Breast epithelium (tissue), 4 donors: ENCODE data around the gene PTGES3. TPM values are rescaled to one million over a fixed set of nuclear protein-coding genes. Genes with fewer than 3 reads are reported as not detected.
A peak's percentile ranks its signal among the peaks of the same experiment; 100 is the strongest.

Experiments used
- DNase-seq, 2 donors: peaks; one replicate each; pipeline ENCODE4 v3.0.0-alpha.2; 2019; ENCODE audit warnings: low spot score in 2 of 2
- H3K27ac ChIP-seq, 2 donors: fragments of 200-600 bp; sonication (generic) in 1 of 2; one replicate each; pipeline ENCODE4 v1.5.1; 2016 to 2019; ENCODE audit warnings: mild to moderate bottlenecking in 1 of 2
- H3K27me3 ChIP-seq, 2 donors: fragments of 200-600 bp; sonication (generic) in 1 of 2; one replicate each; pipeline versions ENCODE4 v1.5.1 to v1.6.0; 2017 to 2019; ENCODE audit warnings: control low read depth in 1 of 2, mild to moderate bottlenecking in 1 of 2
- H3K36me3 ChIP-seq: fragments of 200-600 bp; one replicate; pipeline ENCODE4 v1.5.1; 2019
- H3K4me1 ChIP-seq, 2 donors: fragments of 200-600 bp; sonication (generic); one replicate each; pipeline ENCODE4 v1.5.1; 2016 to 2019; ENCODE audit warnings: control low read depth in 1 of 2
- H3K4me3 ChIP-seq, 3 donors: fragments of 200-600 bp; sonication (generic); 1 replicate in 2 of 3; 2 replicates in 1 of 3; pipeline ENCODE4 v1.5.1; 2016 to 2019; ENCODE audit warnings: mild to moderate bottlenecking in 3 of 3, moderate library complexity in 2 of 3
- H3K9me3 ChIP-seq, 2 donors: fragments of 200-600 bp; sonication (generic) in 1 of 2; one replicate each; pipeline ENCODE4 v1.5.1; 2016 to 2019; ENCODE audit warnings: control low read depth in 1 of 2
- POLR2A ChIP-seq: fragments of 450-650 bp; IDR thresholded peaks from one replicate; pipeline ENCODE4 v1.6.1; 2016; ENCODE audit warnings: antibody characterized with exemption, mild to moderate bottlenecking, moderate library complexity
- POLR2AphosphoS5 ChIP-seq, 3 donors: sonication (generic); formaldehyde crosslinking; IDR thresholded peaks; one replicate each; pipeline ENCODE4 v1.6.1; 2017; ENCODE audit warnings: antibody characterized with exemption in 3 of 3
- intact Hi-C: fragments of 100-400 bp; cut with DNase I; formaldehyde crosslinking; loops from one replicate; pipeline ENCODE4 v1.15.1; 2023; ENCODE audit warnings: low total_unique reads
- total RNA-seq, 3 donors: library from RNA; depleted of rRNA; stranded (reverse); fragments of >200 nt; gene quantifications; one replicate each; pipeline ENCODE4 v1.1.0, GENCODE V29; 2016
- TF ChIP-seq, protein P1 (sequence below), 3 donors: fragments of 450-650 bp; IDR thresholded peaks; one replicate each; pipeline ENCODE4 v1.5.1; 2016 to 2017; ENCODE audit warnings: antibody characterized with exemption in 3 of 3, mild to moderate bottlenecking in 3 of 3, moderate library complexity in 3 of 3

The PTGES3 gene
- total RNA-seq, 3 donors from 2014 or later, result 85.0 to 134 (median 111) TPM

GRCh38 chr12:56632701-56633467 is 55.2 kb downstream of the PTGES3 start:
- Histone ChIP-seq H3K27ac (peak overlapping the region; percentile 96 to 98), H3K36me3 (no peaks in the 10 kb centered on the region), H3K4me1 (peaks cover 8 to 29% of the 10 kb centered on the region in 2 donors), H3K27me3 (no peaks in the 10 kb centered on the region), H3K9me3 (no peaks in the 10 kb centered on the region), H3K4me3 (peak overlapping the region; percentile 15 to 95 (median 83))
- intact Hi-C loops, result loop anchor here (10.0 kb wide), 1 partner anchor 52 kb away; the partner anchor contains the start of gene PTGES3
- TF ChIP-seq, protein P1, sequence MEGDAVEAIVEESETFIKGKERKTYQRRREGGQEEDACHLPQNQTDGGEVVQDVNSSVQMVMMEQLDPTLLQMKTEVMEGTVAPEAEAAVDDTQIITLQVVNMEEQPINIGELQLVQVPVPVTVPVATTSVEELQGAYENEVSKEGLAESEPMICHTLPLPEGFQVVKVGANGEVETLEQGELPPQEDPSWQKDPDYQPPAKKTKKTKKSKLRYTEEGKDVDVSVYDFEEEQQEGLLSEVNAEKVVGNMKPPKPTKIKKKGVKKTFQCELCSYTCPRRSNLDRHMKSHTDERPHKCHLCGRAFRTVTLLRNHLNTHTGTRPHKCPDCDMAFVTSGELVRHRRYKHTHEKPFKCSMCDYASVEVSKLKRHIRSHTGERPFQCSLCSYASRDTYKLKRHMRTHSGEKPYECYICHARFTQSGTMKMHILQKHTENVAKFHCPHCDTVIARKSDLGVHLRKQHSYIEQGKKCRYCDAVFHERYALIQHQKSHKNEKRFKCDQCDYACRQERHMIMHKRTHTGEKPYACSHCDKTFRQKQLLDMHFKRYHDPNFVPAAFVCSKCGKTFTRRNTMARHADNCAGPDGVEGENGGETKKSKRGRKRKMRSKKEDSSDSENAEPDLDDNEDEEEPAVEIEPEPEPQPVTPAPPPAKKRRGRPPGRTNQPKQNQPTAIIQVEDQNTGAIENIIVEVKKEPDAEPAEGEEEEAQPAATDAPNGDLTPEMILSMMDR (IDR thresholded peaks at IDR 0.05), result no peak
- TF ChIP-seq POLR2A, result no peak
- no peak for TF ChIP-seq POLR2AphosphoS5 (IDR thresholded peaks at IDR 0.05)
- no peak for DNase-seq

DNA sequence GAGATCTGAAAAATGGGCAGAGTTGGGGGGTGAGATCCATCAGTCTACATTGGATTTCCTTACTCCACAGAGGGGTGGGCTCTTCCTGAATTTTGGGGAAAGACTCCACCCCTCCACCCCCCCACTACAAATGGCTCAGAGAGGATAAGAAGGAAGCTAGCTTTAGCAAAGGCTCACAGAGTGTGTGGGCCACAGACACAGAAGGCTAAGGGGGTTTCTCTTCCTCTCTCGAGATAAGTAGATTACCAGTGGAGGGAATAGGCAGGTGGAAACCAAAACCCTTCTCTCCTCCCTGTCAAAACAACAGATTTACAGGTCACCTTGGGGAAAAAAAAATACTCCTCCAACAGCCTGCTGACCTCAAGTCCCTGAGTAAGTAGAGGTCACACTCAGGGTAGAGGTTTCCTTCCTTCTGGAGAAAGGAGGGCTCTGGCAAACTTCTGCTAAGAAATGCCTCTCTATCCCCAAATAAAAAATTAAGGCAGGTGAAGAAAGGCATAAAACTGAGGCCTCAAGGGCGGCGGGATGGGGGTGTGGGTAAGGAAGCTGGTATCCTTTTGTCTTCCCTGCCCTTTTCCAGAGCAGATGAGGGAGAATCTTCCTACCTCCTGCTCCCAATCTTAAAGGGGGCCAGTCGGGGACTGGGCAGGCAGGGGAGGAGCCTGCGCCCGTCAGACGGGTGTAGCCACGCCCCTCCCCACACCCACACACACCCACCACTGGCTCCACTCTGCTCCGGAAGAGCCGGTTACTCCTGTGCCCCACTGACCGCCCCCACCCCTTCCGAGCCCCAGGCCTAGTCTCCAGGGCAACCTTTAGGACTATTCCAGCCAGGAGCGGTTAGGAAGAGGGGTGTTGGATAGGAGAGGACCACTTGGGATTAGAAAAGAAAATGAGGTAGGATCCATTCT is 56.0 kb downstream of the PTGES3 start:
- intact Hi-C loops, result loop anchor here (10.0 kb wide), 1 partner anchor 53 kb away; the partner anchor contains the start of gene PTGES3
- Histone ChIP-seq H3K9me3 (no peaks in the 10 kb centered on the region), H3K27ac (peak overlapping the region; percentile 96 to 98)

DNA sequence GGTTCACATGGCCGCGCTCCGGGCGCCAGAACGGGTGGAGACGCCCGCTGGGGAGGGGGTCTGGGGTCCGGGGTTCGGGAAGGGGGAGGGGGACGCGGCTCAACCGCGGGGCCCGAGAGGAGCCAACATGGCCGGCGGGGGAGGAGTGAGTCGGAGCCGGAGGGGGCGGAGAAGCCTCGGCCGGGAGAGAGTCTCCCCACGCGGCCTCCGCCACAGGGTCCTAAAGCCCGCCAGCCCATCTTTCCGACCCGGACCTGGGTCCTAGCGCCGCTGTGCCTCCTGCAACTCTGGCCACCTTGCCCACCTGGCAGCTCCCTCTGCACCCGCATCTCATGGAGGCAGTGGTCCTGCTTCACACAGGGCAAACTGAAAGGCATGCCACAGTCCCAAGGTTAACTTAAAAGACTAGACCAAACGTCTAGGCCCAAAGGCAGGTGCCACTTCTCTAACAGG is 57.9 kb downstream of the PTGES3 start, which contains the start of gene BAZ2A:
Gene BAZ2A, minus strand, starts transcription at position 147 of the 453 bp plus-strand sequence. CDS start 12,796 bp downstream, outside the sequence.
- no peaks in the 10 kb centered on the region for H3K36me3 ChIP-seq
- H3K9me3 ChIP-seq, result no peaks in the 10 kb centered on the region
- peak within 1 kb of the TSS; percentile 97 for H3K27ac ChIP-seq
- peak within 1 kb of the TSS; percentile 99 to 100 (median 100) for H3K4me3 ChIP-seq
- TF ChIP-seq, protein P1 (IDR thresholded peaks at IDR 0.05), result no peak
- TF ChIP-seq POLR2A (no peak), POLR2AphosphoS5 (IDR thresholded peaks at IDR 0.05) (peak in 1 of 3 donors; percentile 26)
- intact Hi-C loops, result loop anchor here (10.0 kb wide), 1 partner anchor 55 kb away; the partner anchor contains the start of gene PTGES3
- peak; percentile 78 to 87 for DNase-seq
- H3K27me3 ChIP-seq, result no peaks in the 10 kb centered on the region
- H3K4me1 ChIP-seq, result peaks cover 8 to 24% of the 10 kb centered on the region in 2 donors

More for the DNA sequence above, 56.0 kb downstream of the PTGES3 start:
- no peaks in the 10 kb centered on the region for H3K36me3 ChIP-seq
- H3K4me1 ChIP-seq, result peaks cover 8 to 24% of the 10 kb centered on the region in 2 donors
- H3K27me3 ChIP-seq, result no peaks in the 10 kb centered on the region
- DNase-seq, result peak; percentile 67 to 74
- peak overlapping the region; percentile 15 to 95 (median 83) for H3K4me3 ChIP-seq
- no peak for TF ChIP-seq POLR2AphosphoS5 (IDR thresholded peaks at IDR 0.05)
- TF ChIP-seq POLR2A, result no peak
- TF ChIP-seq, protein P1 (IDR thresholded peaks at IDR 0.05), result no peak

- no peaks in the 10 kb centered on the region for H3K36me3 ChIP-seq
- H3K27me3 ChIP-seq, result no peaks in the 10 kb centered on the region
- DNase-seq, result peak in 1 of 2 donors; percentile 37
- intact Hi-C loops, result loop anchor here (10.0 kb wide), 1 partner anchor 55 kb away; the partner anchor contains the start of gene PTGES3
- H3K27ac ChIP-seq, result peak overlapping the region; percentile 97
- TF ChIP-seq, protein P1 (IDR thresholded peaks at IDR 0.05), result no peak
- TF ChIP-seq POLR2A (no peak), POLR2AphosphoS5 (IDR thresholded peaks at IDR 0.05) (no peak)
- H3K9me3 ChIP-seq, result no peaks in the 10 kb centered on the region
- peak overlapping the region; percentile 99 to 100 (median 100) for H3K4me3 ChIP-seq
- H3K4me1 ChIP-seq, result peaks cover 8 to 24% of the 10 kb centered on the region in 2 donors
Observed at GRCh38 chr12:56629459-56630179, 58.5 kb downstream of the PTGES3 start.
